Esophagus squamous epithelium (tissue), 4 donors: ENCODE measurements around the gene SSX2IP.

Experiments
- POLR2A ChIP-seq, 4 donors: fragments of 450-650 bp; IDR thresholded peaks; one replicate each; pipeline ENCODE4 v1.6.1; 2017; ENCODE audit warnings: antibody characterized with exemption in 4 of 4, mild to moderate bottlenecking in 4 of 4, moderate library complexity in 3 of 4
- TF ChIP-seq, protein P1 (sequence below), 6 experiments: fragments of 450-650 bp in 4 of 6; fragments of 200-600 bp in 2 of 6; sonication (generic) in 2 of 6; IDR thresholded peaks; one replicate each; pipeline ENCODE4 v1.5.1; 2016 to 2019; ENCODE audit warnings: antibody characterized with exemption in 6 of 6, mild to moderate bottlenecking in 4 of 6, moderate library complexity in 4 of 6

DNA sequence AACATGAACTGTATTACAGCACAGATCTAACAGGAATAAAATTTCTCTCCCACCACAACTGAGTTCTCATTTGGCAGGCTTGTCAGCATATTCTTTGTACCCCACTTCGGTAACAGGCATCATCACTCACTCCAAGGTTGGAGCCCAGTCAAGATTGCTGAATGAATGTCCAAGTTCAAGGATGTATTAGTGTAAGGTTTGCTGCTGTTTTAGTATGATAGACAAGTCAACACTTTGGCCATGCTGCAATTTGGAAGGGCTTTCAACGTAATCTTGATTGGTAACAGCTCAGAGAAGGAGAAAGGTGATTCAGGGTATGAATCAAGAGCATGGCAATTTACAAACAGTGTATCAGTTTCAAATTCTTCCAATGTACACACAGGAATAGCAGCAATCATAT lies 6.8 kb downstream of the SSX2IP start:
- TF ChIP-seq, protein P1, sequence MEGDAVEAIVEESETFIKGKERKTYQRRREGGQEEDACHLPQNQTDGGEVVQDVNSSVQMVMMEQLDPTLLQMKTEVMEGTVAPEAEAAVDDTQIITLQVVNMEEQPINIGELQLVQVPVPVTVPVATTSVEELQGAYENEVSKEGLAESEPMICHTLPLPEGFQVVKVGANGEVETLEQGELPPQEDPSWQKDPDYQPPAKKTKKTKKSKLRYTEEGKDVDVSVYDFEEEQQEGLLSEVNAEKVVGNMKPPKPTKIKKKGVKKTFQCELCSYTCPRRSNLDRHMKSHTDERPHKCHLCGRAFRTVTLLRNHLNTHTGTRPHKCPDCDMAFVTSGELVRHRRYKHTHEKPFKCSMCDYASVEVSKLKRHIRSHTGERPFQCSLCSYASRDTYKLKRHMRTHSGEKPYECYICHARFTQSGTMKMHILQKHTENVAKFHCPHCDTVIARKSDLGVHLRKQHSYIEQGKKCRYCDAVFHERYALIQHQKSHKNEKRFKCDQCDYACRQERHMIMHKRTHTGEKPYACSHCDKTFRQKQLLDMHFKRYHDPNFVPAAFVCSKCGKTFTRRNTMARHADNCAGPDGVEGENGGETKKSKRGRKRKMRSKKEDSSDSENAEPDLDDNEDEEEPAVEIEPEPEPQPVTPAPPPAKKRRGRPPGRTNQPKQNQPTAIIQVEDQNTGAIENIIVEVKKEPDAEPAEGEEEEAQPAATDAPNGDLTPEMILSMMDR (IDR thresholded peaks at IDR 0.05), result no peak
- no peak for TF ChIP-seq POLR2A (IDR thresholded peaks at IDR 0.05)
